ENCODE measurements around the gene ACTL10.

DNA sequence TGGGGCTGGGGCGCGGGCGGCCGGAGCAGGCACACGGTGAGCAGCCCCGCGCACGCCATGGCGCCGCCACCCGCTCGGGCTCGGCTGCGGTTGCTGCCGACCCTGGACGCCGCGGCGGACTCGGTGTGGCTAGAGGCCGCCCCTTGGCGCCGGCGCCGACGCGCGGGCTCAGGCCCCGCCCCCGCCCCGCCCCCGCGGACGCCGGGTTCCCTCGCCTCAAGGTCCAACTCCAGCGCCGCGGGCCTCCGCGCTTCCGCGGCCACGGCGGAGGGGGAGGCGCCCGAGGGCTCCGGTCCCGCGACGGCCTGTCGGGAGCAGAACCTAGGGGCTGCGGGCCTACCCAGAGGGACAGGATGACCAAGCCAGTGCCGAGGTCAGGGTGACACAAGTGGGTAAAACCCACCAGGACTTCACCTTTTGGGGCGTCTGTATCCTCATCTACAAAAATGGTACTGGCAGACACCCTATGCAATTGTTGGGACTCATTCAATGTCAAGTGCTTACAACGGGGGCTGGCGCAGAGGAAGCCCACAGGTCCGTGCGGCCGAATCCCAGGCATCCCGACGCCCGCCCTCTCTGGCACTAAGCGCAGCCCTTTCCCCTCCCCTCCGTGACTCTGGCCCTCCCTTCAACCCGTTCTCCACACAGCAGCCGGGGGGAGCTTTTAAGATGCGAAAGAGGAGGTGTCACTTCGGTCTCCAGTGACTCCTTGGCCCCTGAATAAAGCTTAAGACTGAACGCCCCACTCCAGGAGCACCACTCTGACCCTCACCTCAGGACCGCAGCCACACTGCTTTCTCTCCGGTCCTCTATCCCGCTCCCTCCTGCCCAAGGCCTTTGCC lies 7.8 kb downstream of the ACTL10 start, which contains the start of gene NECAB3:
- TF ChIP-seq, protein P1, sequence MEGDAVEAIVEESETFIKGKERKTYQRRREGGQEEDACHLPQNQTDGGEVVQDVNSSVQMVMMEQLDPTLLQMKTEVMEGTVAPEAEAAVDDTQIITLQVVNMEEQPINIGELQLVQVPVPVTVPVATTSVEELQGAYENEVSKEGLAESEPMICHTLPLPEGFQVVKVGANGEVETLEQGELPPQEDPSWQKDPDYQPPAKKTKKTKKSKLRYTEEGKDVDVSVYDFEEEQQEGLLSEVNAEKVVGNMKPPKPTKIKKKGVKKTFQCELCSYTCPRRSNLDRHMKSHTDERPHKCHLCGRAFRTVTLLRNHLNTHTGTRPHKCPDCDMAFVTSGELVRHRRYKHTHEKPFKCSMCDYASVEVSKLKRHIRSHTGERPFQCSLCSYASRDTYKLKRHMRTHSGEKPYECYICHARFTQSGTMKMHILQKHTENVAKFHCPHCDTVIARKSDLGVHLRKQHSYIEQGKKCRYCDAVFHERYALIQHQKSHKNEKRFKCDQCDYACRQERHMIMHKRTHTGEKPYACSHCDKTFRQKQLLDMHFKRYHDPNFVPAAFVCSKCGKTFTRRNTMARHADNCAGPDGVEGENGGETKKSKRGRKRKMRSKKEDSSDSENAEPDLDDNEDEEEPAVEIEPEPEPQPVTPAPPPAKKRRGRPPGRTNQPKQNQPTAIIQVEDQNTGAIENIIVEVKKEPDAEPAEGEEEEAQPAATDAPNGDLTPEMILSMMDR (tag by site-specific recombination; IDR thresholded peaks at IDR 0.05) = no peak
- no peak for TF ChIP-seq SALL2 (tag by site-specific recombination; IDR thresholded peaks at IDR 0.05; ENCODE audit: borderline replicate concordance)
- TF ChIP-seq GLI4 (tag by site-specific recombination; IDR thresholded peaks at IDR 0.05) = no peak
- no peak for TF ChIP-seq ZNF121 (tag by site-specific recombination; IDR thresholded peaks at IDR 0.05)
- no peak for TF ChIP-seq ZNF350 (tag by site-specific recombination; IDR thresholded peaks at IDR 0.05)
- no peak for TF ChIP-seq ZNF157 (tag by site-specific recombination; IDR thresholded peaks at IDR 0.05)
- TF ChIP-seq ZNF423 (tag by site-specific recombination; IDR thresholded peaks at IDR 0.05) = no peak
